Ascending aorta (tissue), 2 donors: ENCODE data around the gene EGFR. TPM values are rescaled to one million over a fixed set of nuclear protein-coding genes. Genes with fewer than 3 reads are reported as not detected.
A peak's percentile ranks its signal among the peaks of the same experiment; 100 is the strongest.

Source experiments
- DNase-seq, 2 donors: peaks; one replicate each; pipeline ENCODE4 v3.0.0-alpha.2; 2019; ENCODE audit warnings: low spot score in 2 of 2
- H3K27ac ChIP-seq, 2 donors: fragments of 200-600 bp; sonication (generic); one replicate each; pipeline ENCODE4 v1.5.1; 2016 to 2017; ENCODE audit warnings: mild to moderate bottlenecking in 1 of 2
- H3K27me3 ChIP-seq: fragments of 200-600 bp; sonication (generic); one replicate; pipeline ENCODE4 v1.5.1; 2017
- H3K36me3 ChIP-seq, 2 donors: fragments of 200-600 bp; sonication (generic); one replicate each; pipeline ENCODE4 v1.5.1; 2016
- H3K4me1 ChIP-seq, 2 donors: fragments of 200-600 bp; sonication (generic); one replicate each; pipeline ENCODE4 v1.5.1; 2016 to 2017; ENCODE audit warnings: mild to moderate bottlenecking in 1 of 2
- H3K4me3 ChIP-seq, 2 donors: fragments of 200-600 bp; sonication (generic); one replicate each; pipeline ENCODE4 v1.5.1; 2016 to 2017; ENCODE audit warnings: mild to moderate bottlenecking in 1 of 2
- H3K9me3 ChIP-seq, 2 donors: fragments of 200-600 bp; sonication (generic); one replicate each; pipeline ENCODE4 v1.5.1; 2016
- CTCF ChIP-seq, 3 experiments: fragments of 200-600 bp in 2 of 3; fragments of 450-650 bp in 1 of 3; sonication (generic) in 2 of 3; IDR thresholded peaks; one replicate each; pipeline ENCODE4 v1.5.1; 2016 to 2019; ENCODE audit warnings: antibody characterized with exemption in 3 of 3, mild to moderate bottlenecking in 1 of 3, moderate library complexity in 1 of 3
- intact Hi-C: fragments of 100-400 bp; cut with DNase I; formaldehyde crosslinking; loops from one replicate; pipeline ENCODE4 v1.15.1; 2023
- total RNA-seq: library from RNA; depleted of rRNA; stranded (reverse); fragments of >200 nt; gene quantifications from one replicate; pipeline ENCODE4 v1.1.0, GENCODE V29; 2016

EGFR gene
- total RNA-seq, 1 donor from 2014 or later, result 33.8 TPM

GRCh38 chr7:55080000-55080623 lies 61.3 kb downstream of the EGFR start:
- intact Hi-C loops, result no loop called here
- H3K4me1 ChIP-seq, result peaks cover 0 to 29% of the 10 kb centered on the region in 2 donors

GRCh38 chr7:55081068-55081467 lies 62.3 kb downstream of the EGFR start:
- DNase-seq, result no peak
- Histone ChIP-seq H3K27ac (no peak overlapping the region), H3K4me3 (no peak overlapping the region), H3K9me3 (no peaks in the 10 kb centered on the region), H3K4me1 (peaks cover 5 to 26% of the 10 kb centered on the region in 2 donors), H3K27me3 (no peaks in the 10 kb centered on the region), H3K36me3 (no peaks in the 10 kb centered on the region)
- no peak for TF ChIP-seq CTCF (IDR thresholded peaks at IDR 0.05)
- intact Hi-C loops, result no loop called here

More at GRCh38 chr7:55080000-55080623, 61.3 kb downstream of the EGFR start:
- no peaks in the 10 kb centered on the region for H3K36me3 ChIP-seq
- H3K4me3 ChIP-seq, result no peak overlapping the region
- no peak overlapping the region for H3K27ac ChIP-seq
- no peaks in the 10 kb centered on the region for H3K27me3 ChIP-seq
- no peak for DNase-seq
- no peak for TF ChIP-seq CTCF (IDR thresholded peaks at IDR 0.05)
- H3K9me3 ChIP-seq, result no peaks in the 10 kb centered on the region

- intact Hi-C loops, result no loop called here
- peaks cover 5 to 23% of the 10 kb centered on the region in 2 donors for H3K4me1 ChIP-seq
- no peak overlapping the region for H3K27ac ChIP-seq
- no peaks in the 10 kb centered on the region for H3K27me3 ChIP-seq
- no peak for TF ChIP-seq CTCF (IDR thresholded peaks at IDR 0.05)
- H3K36me3 ChIP-seq, result no peaks in the 10 kb centered on the region
- H3K4me3 ChIP-seq, result no peak overlapping the region
- no peak for DNase-seq
- no peaks in the 10 kb centered on the region for H3K9me3 ChIP-seq
Observed at GRCh38 chr7:55081472-55082227, 62.8 kb downstream of the EGFR start.

- no peak for DNase-seq
- H3K9me3 ChIP-seq, result no peaks in the 10 kb centered on the region
- no peaks in the 10 kb centered on the region for H3K36me3 ChIP-seq
- no peak overlapping the region for H3K4me3 ChIP-seq
- intact Hi-C loops, result no loop called here
- peak overlapping the region in 1 of 2 donors; percentile 26 for H3K27ac ChIP-seq
- no peak for TF ChIP-seq CTCF (IDR thresholded peaks at IDR 0.05)
- peaks cover 5 to 27% of the 10 kb centered on the region in 2 donors for H3K4me1 ChIP-seq
- no peaks in the 10 kb centered on the region for H3K27me3 ChIP-seq
Observed at GRCh38 chr7:55082228-55082603, 63.4 kb downstream of the EGFR start.

GRCh38 chr7:55083206-55083605 lies 64.4 kb downstream of the EGFR start:
- no peak for TF ChIP-seq CTCF (IDR thresholded peaks at IDR 0.05)
- Histone ChIP-seq H3K4me1 (peaks cover 5 to 33% of the 10 kb centered on the region in 2 donors), H3K36me3 (no peaks in the 10 kb centered on the region), H3K9me3 (no peaks in the 10 kb centered on the region), H3K4me3 (no peak overlapping the region), H3K27ac (no peak overlapping the region), H3K27me3 (no peaks in the 10 kb centered on the region)
- intact Hi-C loops, result no loop called here
- DNase-seq, result no peak
